DMS 273 treated with DMSO at 0.1 percent for 48 hours (cell line): Measurements from ENCODE around the gene TGFB1.
"Not testable (repeated sequence)": the region's sequence is repeated elsewhere in the genome, so short reads cannot be mapped to it uniquely, and the experiment has no call there.

Source experiments
- DNase-seq: peaks from one replicate; lab custom pipeline; 2025; lab: John Stamatoyannopoulos, UW

Gene TGFB1

GRCh38 chr19:41353466-41354342 lies at the start of gene TGFB1:
Gene TGFB1 (minus strand): TSS chr19:41353922. CDS start chr19:41353044, 878 bp downstream.
- DNase-seq, result no peak

GRCh38 chr19:41402010-41402409 lies 48.3 kb upstream of the TGFB1 start:
- no peak for DNase-seq

- no peak for DNase-seq
These were observed 47.8 kb upstream of the TGFB1 start for GRCh38 chr19:41401483-41401882.

- DNase-seq, result no peak
These were observed 45.8 kb upstream of the TGFB1 start for GRCh38 chr19:41399525-41399924.

- no peak for DNase-seq
These were observed 45.4 kb upstream of the TGFB1 start for GRCh38 chr19:41399091-41399490.

GRCh38 chr19:41398598-41398997 lies 44.9 kb upstream of the TGFB1 start:
- DNase-seq, result no peak

- DNase-seq, result no peak
These were observed 44.3 kb upstream of the TGFB1 start for GRCh38 chr19:41398050-41398418.

- DNase-seq, result peak; percentile 98
These were observed 43.6 kb upstream of the TGFB1 start, which contains the start of the genes BCKDHA and EXOSC5 for GRCh38 chr19:41397086-41398049. Gene BCKDHA (plus strand): TSS chr19:41397818. CDS start chr19:41397828, 10 bp downstream. Gene EXOSC5 (minus strand): TSS chr19:41397359. CDS start chr19:41397328, 31 bp downstream.

- DNase-seq, result no peak
These were observed 41.6 kb upstream of the TGFB1 start for GRCh38 chr19:41395355-41395754.

- DNase-seq, result no peak
These were observed 39.1 kb upstream of the TGFB1 start for GRCh38 chr19:41392775-41393174.

GRCh38 chr19:41391618-41392017 lies 37.9 kb upstream of the TGFB1 start:
- no peak for DNase-seq

- no peak for DNase-seq
These were observed 32.7 kb upstream of the TGFB1 start for GRCh38 chr19:41386442-41386841.

GRCh38 chr19:41384351-41384750 lies 30.6 kb upstream of the TGFB1 start:
- no peak for DNase-seq

GRCh38 chr19:41381536-41381935 lies 27.8 kb upstream of the TGFB1 start:
- DNase-seq, result not testable (repeated sequence)

- DNase-seq, result peak; percentile 15
These were observed 24.4 kb upstream of the TGFB1 start for GRCh38 chr19:41377977-41378709.

- no peak for DNase-seq
These were observed 23.3 kb upstream of the TGFB1 start for GRCh38 chr19:41376998-41377365.

- no peak for DNase-seq
These were observed 22.7 kb upstream of the TGFB1 start, which contains the start of gene TMEM91 for GRCh38 chr19:41376241-41376997. Gene TMEM91 (plus strand): TSS chr19:41376533. CDS start chr19:41378310, 1,777 bp downstream.

GRCh38 chr19:41373993-41374392 lies 20.3 kb upstream of the TGFB1 start:
- peak; percentile 95 for DNase-seq

GRCh38 chr19:41372501-41372900 lies 18.8 kb upstream of the TGFB1 start:
- no peak for DNase-seq

GRCh38 chr19:41371541-41371940 lies 17.8 kb upstream of the TGFB1 start:
- no peak for DNase-seq

- not testable (repeated sequence) for DNase-seq
These were observed 17.4 kb upstream of the TGFB1 start for GRCh38 chr19:41371119-41371518.
